Measurements from ENCODE around the gene TAS1R3. TPM values are rescaled to one million over a fixed set of nuclear protein-coding genes. Genes with fewer than 3 reads are reported as not detected.

The TAS1R3 gene
- total RNA-seq (under 1 TPM; 0.16 to 0.87 (median 0.35) TPM), polyA plus RNA-seq (1 to 10 TPM in 1 of 2 donors, under 1 TPM in 1; 0.39 to 3.1 TPM)
- long read RNA-seq, donor 1, partial matches to known transcripts, result 0 of 1 reads
- long read RNA-seq, donor 1, other reads (novel, unspliced or antisense), result 1 of 1 reads
- long read RNA-seq, donor 2, partial matches to known transcripts, result 0 of 2 reads
- long read RNA-seq, donor 2, other reads (novel, unspliced or antisense), result 2 of 2 reads
- long read RNA-seq, donor 3, partial matches to known transcripts, result 1 of 1 reads
- long read RNA-seq, donor 3, other reads (novel, unspliced or antisense), result 0 of 1 reads

DNA sequence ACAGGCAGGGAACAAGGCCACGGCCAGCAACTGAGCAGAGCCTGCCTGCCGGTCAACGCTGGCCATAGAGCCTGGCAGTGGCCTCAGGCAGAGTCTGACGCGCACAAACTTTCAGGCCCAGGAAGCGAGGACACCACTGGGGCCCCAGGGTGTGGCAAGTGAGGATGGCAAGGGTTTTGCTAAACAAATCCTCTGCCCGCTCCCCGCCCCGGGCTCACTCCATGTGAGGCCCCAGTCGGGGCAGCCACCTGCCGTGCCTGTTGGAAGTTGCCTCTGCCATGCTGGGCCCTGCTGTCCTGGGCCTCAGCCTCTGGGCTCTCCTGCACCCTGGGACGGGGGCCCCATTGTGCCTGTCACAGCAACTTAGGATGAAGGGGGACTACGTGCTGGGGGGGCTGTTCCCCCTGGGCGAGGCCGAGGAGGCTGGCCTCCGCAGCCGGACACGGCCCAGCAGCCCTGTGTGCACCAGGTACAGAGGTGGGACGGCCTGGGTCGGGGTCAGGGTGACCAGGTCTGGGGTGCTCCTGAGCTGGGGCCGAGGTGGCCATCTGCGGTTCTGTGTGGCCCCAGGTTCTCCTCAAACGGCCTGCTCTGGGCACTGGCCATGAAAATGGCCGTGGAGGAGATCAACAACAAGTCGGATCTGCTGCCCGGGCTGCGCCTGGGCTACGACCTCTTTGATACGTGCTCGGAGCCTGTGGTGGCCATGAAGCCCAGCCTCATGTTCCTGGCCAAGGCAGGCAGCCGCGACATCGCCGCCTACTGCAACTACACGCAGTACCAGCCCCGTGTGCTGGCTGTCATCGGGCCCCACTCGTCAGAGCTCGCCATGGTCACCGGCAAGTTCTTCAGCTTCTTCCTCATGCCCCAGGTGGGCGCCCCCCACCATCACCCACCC lies at the start of gene TAS1R3:
TAS1R3 (plus strand) TSS at position 213 of the 898 bp plus-strand sequence; CDS start at position 279, 66 bp downstream.
- TF ChIP-seq, protein P1, sequence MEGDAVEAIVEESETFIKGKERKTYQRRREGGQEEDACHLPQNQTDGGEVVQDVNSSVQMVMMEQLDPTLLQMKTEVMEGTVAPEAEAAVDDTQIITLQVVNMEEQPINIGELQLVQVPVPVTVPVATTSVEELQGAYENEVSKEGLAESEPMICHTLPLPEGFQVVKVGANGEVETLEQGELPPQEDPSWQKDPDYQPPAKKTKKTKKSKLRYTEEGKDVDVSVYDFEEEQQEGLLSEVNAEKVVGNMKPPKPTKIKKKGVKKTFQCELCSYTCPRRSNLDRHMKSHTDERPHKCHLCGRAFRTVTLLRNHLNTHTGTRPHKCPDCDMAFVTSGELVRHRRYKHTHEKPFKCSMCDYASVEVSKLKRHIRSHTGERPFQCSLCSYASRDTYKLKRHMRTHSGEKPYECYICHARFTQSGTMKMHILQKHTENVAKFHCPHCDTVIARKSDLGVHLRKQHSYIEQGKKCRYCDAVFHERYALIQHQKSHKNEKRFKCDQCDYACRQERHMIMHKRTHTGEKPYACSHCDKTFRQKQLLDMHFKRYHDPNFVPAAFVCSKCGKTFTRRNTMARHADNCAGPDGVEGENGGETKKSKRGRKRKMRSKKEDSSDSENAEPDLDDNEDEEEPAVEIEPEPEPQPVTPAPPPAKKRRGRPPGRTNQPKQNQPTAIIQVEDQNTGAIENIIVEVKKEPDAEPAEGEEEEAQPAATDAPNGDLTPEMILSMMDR (IDR thresholded peaks at IDR 0.05), result no peak
- WGBS, 2 donors, result 78 to 79% methylated on average over 41 of the region's 41 CpGs
- no peaks in the 10 kb centered on the region for H3K9me3 ChIP-seq
- no peak for ATAC-seq
- H3K4me3 ChIP-seq, result no peak within 1 kb of the TSS
- H3K27ac ChIP-seq, result no peak within 1 kb of the TSS
- no peak for DNase-seq
- intact Hi-C loops (cut with DNase I), result no loop called here
- no peaks in the 10 kb centered on the region for H3K27me3 ChIP-seq
- peaks cover 0 to 44% (median 16%) of the 10 kb centered on the region in 9 donors for H3K36me3 ChIP-seq
- peaks cover 9 to 46% (median 21%) of the 10 kb centered on the region in 9 donors for H3K4me1 ChIP-seq

DNA sequence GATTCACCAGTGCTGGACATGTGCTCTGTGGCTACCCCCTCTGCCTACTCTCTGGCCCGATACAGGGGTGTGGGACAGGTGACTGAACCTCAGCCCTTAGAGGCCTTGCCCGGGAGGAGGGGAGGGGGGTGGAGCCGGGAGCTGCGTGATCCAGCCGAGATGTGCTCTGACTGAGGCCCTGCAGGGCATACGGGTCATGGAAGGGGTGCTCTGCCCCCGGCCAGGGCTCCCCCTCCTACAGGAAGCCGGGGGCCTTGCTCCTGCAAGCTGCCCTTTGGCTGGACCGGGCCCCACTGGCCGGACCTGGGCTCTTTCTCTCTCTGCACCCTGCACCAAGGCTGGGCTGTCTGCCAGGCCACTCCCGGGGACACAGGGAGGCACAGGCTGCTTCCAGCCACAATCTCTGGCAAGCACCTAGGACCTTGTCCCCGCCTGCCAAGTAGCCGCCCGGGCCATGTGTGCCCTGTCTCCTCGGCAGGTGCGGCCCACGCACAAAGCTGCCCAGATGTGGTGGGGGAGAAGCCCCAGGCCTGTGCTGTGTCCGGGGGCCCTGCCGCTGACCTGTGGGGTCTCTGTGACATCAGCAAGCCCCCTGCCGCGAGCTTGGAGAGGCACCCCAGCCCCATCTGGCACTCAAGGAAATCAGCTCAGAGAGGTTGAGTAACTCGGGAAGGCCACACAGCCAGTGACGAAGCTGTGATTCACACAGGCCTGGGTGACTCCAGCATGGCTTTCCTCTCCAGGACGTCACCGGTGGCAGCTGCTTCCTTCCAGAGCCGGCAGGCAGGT lies 49.4 kb upstream of the TAS1R3 start:
- Histone ChIP-seq H3K27ac (peak overlapping the region in 4 of 10 donors; percentile 4 to 46 (median 37)), H3K4me3 (no peak overlapping the region), H3K4me1 (peaks cover 0 to 11% (median 0%) of the 10 kb centered on the region in 9 donors), H3K36me3 (no peaks in the 10 kb centered on the region), H3K27me3 (peaks cover 0 to 19% (median 16%) of the 10 kb centered on the region in 7 donors), H3K9me3 (no peaks in the 10 kb centered on the region)
- DNase-seq, result peak; percentile 77 to 83
- 31 to 45% methylated on average over 26 of the region's 26 CpGs for WGBS, 2 donors
- TF ChIP-seq, protein P1 (IDR thresholded peaks at IDR 0.05), result no peak
- peak; percentile 62 to 95 (median 87) for ATAC-seq
- intact Hi-C loops (cut with DNase I), result no loop called here

DNA sequence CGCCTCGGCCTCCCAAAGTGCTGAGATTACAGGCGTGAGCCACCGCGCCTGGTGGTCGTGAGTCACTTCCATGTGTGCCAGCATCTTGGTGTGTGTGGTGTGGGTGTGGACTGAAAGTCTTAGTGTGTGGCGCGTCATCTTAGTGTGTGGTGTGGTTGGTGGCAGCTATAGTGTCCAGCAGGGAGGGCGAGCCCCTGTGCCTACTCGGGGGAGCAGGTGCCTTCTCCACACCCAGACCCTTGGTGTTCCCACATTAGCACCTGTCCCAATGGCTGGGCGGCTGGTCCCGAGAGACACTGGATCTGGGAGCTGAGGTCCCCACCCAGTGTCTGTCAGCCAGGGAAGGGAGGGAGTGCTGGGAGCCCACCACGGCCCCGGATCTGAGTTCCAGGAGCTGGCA lies 48.1 kb upstream of the TAS1R3 start:
- H3K36me3 ChIP-seq, result no peaks in the 10 kb centered on the region
- WGBS, 2 donors, result 81 to 88% methylated on average over 14 of the region's 14 CpGs
- ATAC-seq, result no peak
- peaks cover 0 to 32% (median 24%) of the 10 kb centered on the region in 7 donors for H3K27me3 ChIP-seq
- intact Hi-C loops (cut with DNase I), result no loop called here
- no peak overlapping the region for H3K4me3 ChIP-seq
- TF ChIP-seq, protein P1 (IDR thresholded peaks at IDR 0.05), result no peak
- H3K4me1 ChIP-seq, result peaks cover 0 to 11% (median 0%) of the 10 kb centered on the region in 9 donors
- H3K27ac ChIP-seq, result no peak overlapping the region
- H3K9me3 ChIP-seq, result no peaks in the 10 kb centered on the region
- peak in 1 of 2 donors; percentile 10 for DNase-seq

DNA sequence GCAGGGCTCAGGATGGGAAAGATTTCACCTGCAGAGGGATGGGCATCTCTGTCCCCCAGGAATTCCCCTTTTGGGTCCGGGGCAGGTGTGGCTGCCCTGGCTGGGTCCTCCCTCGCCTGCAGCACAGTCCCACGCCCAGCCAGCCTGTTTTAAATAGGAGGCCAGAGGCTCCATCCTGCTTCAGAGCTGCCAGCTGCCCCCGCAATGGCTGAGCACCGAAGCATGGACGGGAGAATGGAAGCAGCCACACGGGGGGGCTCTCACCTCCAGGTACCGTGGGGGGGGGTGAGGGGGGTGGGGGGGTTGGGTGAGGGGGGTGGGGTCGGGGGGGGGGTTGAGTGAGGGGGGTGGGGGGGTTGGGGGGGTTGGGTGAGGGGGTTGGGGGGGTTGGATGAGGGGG lies 47.3 kb upstream of the TAS1R3 start:
- intact Hi-C loops (cut with DNase I), result no loop called here
- no peak overlapping the region for H3K27ac ChIP-seq
- no peak for DNase-seq
- peaks cover 0 to 32% (median 24%) of the 10 kb centered on the region in 7 donors for H3K27me3 ChIP-seq
- H3K4me1 ChIP-seq, result peaks cover 0 to 11% (median 0%) of the 10 kb centered on the region in 9 donors
- H3K36me3 ChIP-seq, result no peaks in the 10 kb centered on the region
- no peak for ATAC-seq
- no peaks in the 10 kb centered on the region for H3K9me3 ChIP-seq
- TF ChIP-seq, protein P1 (IDR thresholded peaks at IDR 0.05), result no peak
- no peak overlapping the region for H3K4me3 ChIP-seq
- WGBS, 2 donors, result 10% methylated on average over 9 of the region's 9 CpGs
